SK-N-SH (cell line): ENCODE data around the gene SLC44A5.

Experiments used
- EP300 ChIP-seq, 2 experiments: IDR thresholded peaks; 2 replicates each; pipeline versions ENCODE4 v1.4.0 to v1.6.1; 2012; ENCODE audit warnings: borderline replicate concordance in 1 of 2, low read depth in 1 of 2, low read length in 1 of 2
- REST ChIP-seq: IDR thresholded peaks from 2 replicates; pipeline ENCODE4 v1.6.1; 2012; ENCODE audit warnings: mild to moderate bottlenecking, low read depth, low read length, moderate library complexity
- SIN3A ChIP-seq: IDR thresholded peaks from 2 replicates; pipeline ENCODE4 v1.6.1; 2012; ENCODE audit warnings: low read depth, mild to moderate bottlenecking, low read length, moderate library complexity, borderline replicate concordance
- USF1 ChIP-seq: IDR thresholded peaks from 2 replicates; pipeline ENCODE4 v1.4.0; 2012; ENCODE audit warnings: low read depth, borderline replicate concordance
- ZBTB33 ChIP-seq: IDR thresholded peaks from 2 replicates; pipeline ENCODE4 v1.4.0; 2012; ENCODE audit warnings: low read depth, borderline replicate concordance

GRCh38 chr1:75327395-75327794, 283.5 kb downstream of the SLC44A5 start:
- TF ChIP-seq USF1 (no peak), REST (no peak), SIN3A (no peak), EP300 (IDR thresholded peaks at IDR 0.05; ENCODE audit: borderline replicate concordance in 1 of 2, low read depth in 1 of 2, low read length in 1 of 2) (no peak), ZBTB33 (no peak)
